Neuronal stem cell (in vitro differentiated cells): Measurements from ENCODE around the gene DPAGT1.

Source experiments
- DNase-seq: peaks from one replicate; pipeline ENCODE4 v3.0.0-alpha.2; 2013; ENCODE audit warnings: low spot score
- H2AFZ ChIP-seq: one replicate; pipeline ENCODE4 v1.6.1; 2013; ENCODE audit warnings: mild to moderate bottlenecking, low read length, inconsistent platforms
- H2AK5ac ChIP-seq: 2 replicates; pipeline ENCODE4 v1.6.1; 2013; ENCODE audit warnings: low read depth, mild to moderate bottlenecking, inconsistent platforms, low read length, moderate library complexity, mixed read lengths
- H2BK120ac ChIP-seq: 2 replicates; pipeline ENCODE4 v1.6.1; 2013; ENCODE audit warnings: low read depth, mild to moderate bottlenecking, inconsistent platforms, low read length, moderate library complexity, mixed read lengths
- H2BK12ac ChIP-seq: one replicate; pipeline ENCODE4 v1.6.1; 2013; ENCODE audit warnings: low read length, inconsistent platforms
- H2BK15ac ChIP-seq: 2 replicates; pipeline ENCODE4 v1.6.1; 2013; ENCODE audit warnings: mild to moderate bottlenecking, low read length, inconsistent platforms, mixed read lengths
- H2BK5ac ChIP-seq: one replicate; pipeline ENCODE4 v1.6.1; 2013; ENCODE audit warnings: inconsistent platforms, mild to moderate bottlenecking, low read length, moderate library complexity
- H3K14ac ChIP-seq: one replicate; pipeline ENCODE4 v1.6.1; 2013; ENCODE audit warnings: low read length, inconsistent platforms
- H3K18ac ChIP-seq: 2 replicates; pipeline ENCODE4 v1.6.1; 2013; ENCODE audit warnings: low read length, inconsistent platforms
- H3K23ac ChIP-seq: 2 replicates; pipeline ENCODE4 v1.6.1; 2013; ENCODE audit warnings: low read depth, mild to moderate bottlenecking, mixed read lengths, low read length, inconsistent platforms; ENCODE audit not compliant: poor library complexity
- H3K27ac ChIP-seq: replicated peaks from 3 replicates; pipeline ENCODE4 v1.5.1; 2013; ENCODE audit warnings: low read length, inconsistent platforms
- H3K27me3 ChIP-seq, 3 experiments: 2 replicates each; pipeline ENCODE4 v1.6.1; 2013; ENCODE audit warnings: low read length in 3 of 3, mild to moderate bottlenecking in 2 of 3, inconsistent platforms in 1 of 3, low read depth in 1 of 3, mixed read lengths in 1 of 3, moderate library complexity in 1 of 3; ENCODE audit not compliant: control insufficient read depth in 3 of 3, insufficient read depth in 3 of 3
- H3K36me3 ChIP-seq, 2 donors: replicated peaks in 1 of 2; 2 replicates each; pipeline ENCODE4 v1.6.1; 2013; ENCODE audit warnings: low read length in 2 of 2; ENCODE audit not compliant: control insufficient read depth in 2 of 2, insufficient read depth in 2 of 2
- H3K4ac ChIP-seq: 2 replicates; pipeline ENCODE4 v1.6.1; 2013; ENCODE audit warnings: inconsistent platforms, mild to moderate bottlenecking, low read length, moderate library complexity
- H3K4me1 ChIP-seq, 2 donors: 1 replicate in 1 of 2; 2 replicates in 1 of 2; pipeline ENCODE4 v1.6.1; 2013; ENCODE audit warnings: low read length in 2 of 2, low read depth in 1 of 2; ENCODE audit not compliant: control insufficient read depth in 2 of 2, insufficient read depth in 1 of 2
- H3K4me2 ChIP-seq: one replicate; pipeline ENCODE4 v1.6.1; 2013; ENCODE audit warnings: mild to moderate bottlenecking, low read length, inconsistent platforms; ENCODE audit not compliant: insufficient read depth, poor library complexity, severe bottlenecking
- H3K4me3 ChIP-seq, 2 donors: 2 replicates each; pipeline ENCODE4 v1.5.1; 2013; ENCODE audit warnings: low read length in 2 of 2, mild to moderate bottlenecking in 2 of 2, inconsistent platforms in 1 of 2, moderate library complexity in 1 of 2
- H3K79me1 ChIP-seq: one replicate; pipeline ENCODE4 v1.6.1; 2013; ENCODE audit warnings: low read depth, mild to moderate bottlenecking, inconsistent platforms, low read length, moderate library complexity
- H3K9ac ChIP-seq: one replicate; pipeline ENCODE4 v1.6.1; 2013; ENCODE audit warnings: mild to moderate bottlenecking, low read depth, low read length, inconsistent platforms; ENCODE audit not compliant: poor library complexity
- H3K9me3 ChIP-seq, 2 donors: replicated peaks in 1 of 2; 2 replicates each; pipeline versions ENCODE3 to v1.6.1; 2013; ENCODE audit warnings: low read length in 2 of 2, mild to moderate bottlenecking in 2 of 2, inconsistent platforms in 1 of 2, low read depth in 1 of 2, mixed read lengths in 1 of 2, moderate library complexity in 1 of 2; ENCODE audit not compliant: control insufficient read depth in 2 of 2, insufficient read depth in 1 of 2
- H4K8ac ChIP-seq: one replicate; pipeline ENCODE4 v1.6.1; 2013; ENCODE audit warnings: low read depth, mild to moderate bottlenecking, inconsistent platforms, low read length, moderate library complexity
- H4K91ac ChIP-seq: one replicate; pipeline ENCODE4 v1.6.1; 2013; ENCODE audit warnings: low read length, low read depth, mild to moderate bottlenecking, inconsistent platforms; ENCODE audit not compliant: poor library complexity
- WGBS, 2 donors: extraction: QIAGEN DNeasy Blood & Tissue Kit; methylation state at CpG; one replicate each; pipeline ENCODE4 v1.1.7; 2013; ENCODE audit warnings: missing lambda C conversion rate in 2 of 2, mixed read lengths in 1 of 2; ENCODE audit not compliant: insufficient read length in 2 of 2, insufficient replicate concordance in 1 of 2; ENCODE audit errors: extremely low coverage in 2 of 2; 5-methylcytosine and 5-hydroxymethylcytosine counted together

DPAGT1 gene

DNA sequence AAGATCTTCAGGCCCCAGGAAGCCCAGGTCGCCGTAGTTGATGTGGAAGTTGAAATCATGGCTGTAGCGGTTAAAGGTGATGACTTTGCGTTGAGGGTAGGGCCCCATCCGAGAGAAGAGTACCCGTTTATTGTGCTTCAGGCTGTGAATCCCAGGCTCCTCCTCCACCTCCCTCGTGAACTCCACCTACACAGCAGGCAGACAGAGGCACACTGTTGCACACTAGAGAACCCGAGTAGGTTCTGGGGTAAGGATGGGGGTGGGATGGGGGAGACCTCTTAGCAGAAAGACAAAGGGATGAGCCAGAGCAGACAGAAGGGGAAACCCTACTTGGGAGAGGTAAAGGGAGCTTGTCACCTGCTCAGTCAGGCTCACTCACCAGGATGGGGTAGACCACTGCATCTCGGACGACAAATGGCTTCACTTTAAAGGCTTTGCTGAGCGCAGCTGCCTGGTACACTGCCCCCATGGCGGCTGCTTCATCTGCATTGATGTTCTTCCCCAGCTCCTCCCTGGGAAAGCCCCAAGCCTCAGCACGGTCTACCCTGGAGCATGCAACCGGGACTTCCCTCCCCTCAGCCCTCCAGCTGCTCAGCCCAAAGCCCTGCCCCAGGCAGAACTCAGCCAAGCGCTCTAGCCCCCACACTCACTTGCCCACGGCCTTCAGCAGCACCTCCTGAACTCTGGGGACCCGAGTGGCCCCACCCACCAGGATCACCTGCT, 50.1 kb downstream of the DPAGT1 start:
- no peak overlapping the region for H2AK5ac ChIP-seq
- no peak overlapping the region for H3K27ac ChIP-seq
- no peak overlapping the region for H3K18ac ChIP-seq
- peaks cover 74 to 91% of the 10 kb centered on the region in 2 donors for H3K36me3 ChIP-seq
- peak overlapping the region; percentile 26 for H3K23ac ChIP-seq
- no peak overlapping the region for H3K4ac ChIP-seq
- no peak overlapping the region for H2BK15ac ChIP-seq
- H2BK5ac ChIP-seq: no peak overlapping the region
- peak overlapping the region; percentile 26 for H4K8ac ChIP-seq
- H3K14ac ChIP-seq: no peak overlapping the region
- H3K4me1 ChIP-seq: peaks cover 2 to 5% of the 10 kb centered on the region in 2 donors
- H2BK12ac ChIP-seq: no peak overlapping the region
- no peak overlapping the region for H3K4me2 ChIP-seq
- no peak overlapping the region for H4K91ac ChIP-seq
- H2BK120ac ChIP-seq: no peak overlapping the region
- H3K4me3 ChIP-seq: peak overlapping the region in 1 of 2 donors; percentile 26
- no CpG with 5 or more reads among the region's 17 CpGs for WGBS, 2 donors
- H3K27me3 ChIP-seq: no peaks in the 10 kb centered on the region
- no peak for DNase-seq
- no peak overlapping the region for H2AFZ ChIP-seq
- no peak overlapping the region for H3K9ac ChIP-seq
- peaks cover 27% of the 10 kb centered on the region for H3K79me1 ChIP-seq
- H3K9me3 ChIP-seq: no peaks in the 10 kb centered on the region

DNA sequence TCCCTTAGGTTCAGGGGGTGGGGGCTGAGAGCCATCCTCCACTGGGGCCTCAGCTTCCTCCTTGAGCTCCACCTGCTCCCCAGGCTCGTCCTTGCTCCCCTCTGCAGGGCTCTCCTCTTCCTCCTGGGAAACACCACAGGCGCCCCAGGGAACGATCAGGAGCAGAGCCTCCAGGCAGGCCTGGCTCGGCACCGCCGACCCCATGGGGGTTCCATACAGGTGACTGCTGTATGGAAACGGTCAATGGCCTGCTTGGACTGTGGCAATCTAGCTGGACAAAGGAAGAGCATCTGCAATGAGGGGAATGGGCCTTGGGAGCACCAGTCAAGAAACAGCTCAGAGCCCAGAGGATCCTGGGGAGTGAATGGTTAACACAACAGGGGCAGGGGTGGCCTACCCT, 52.6 kb downstream of the DPAGT1 start:
- no peak overlapping the region for H3K18ac ChIP-seq
- no peak overlapping the region for H3K4me3 ChIP-seq
- no CpG with 5 or more reads among the region's 7 CpGs for WGBS, 2 donors
- no peak overlapping the region for H3K23ac ChIP-seq
- H4K8ac ChIP-seq: no peak overlapping the region
- H3K14ac ChIP-seq: no peak overlapping the region
- no peaks in the 10 kb centered on the region for H3K27me3 ChIP-seq
- no peak overlapping the region for H2AFZ ChIP-seq
- no peak overlapping the region for H3K4me2 ChIP-seq
- no peak overlapping the region for H3K9ac ChIP-seq
- no peaks in the 10 kb centered on the region for H3K9me3 ChIP-seq
- H2BK15ac ChIP-seq: no peak overlapping the region
- H2BK12ac ChIP-seq: no peak overlapping the region
- no peak for DNase-seq
- no peak overlapping the region for H3K4ac ChIP-seq
- H2BK5ac ChIP-seq: no peak overlapping the region
- peaks cover 74 to 98% of the 10 kb centered on the region in 2 donors for H3K36me3 ChIP-seq
- no peak overlapping the region for H3K27ac ChIP-seq
- no peak overlapping the region for H2BK120ac ChIP-seq
- peaks cover 6% of the 10 kb centered on the region for H3K79me1 ChIP-seq
- no peaks in the 10 kb centered on the region for H3K4me1 ChIP-seq
- no peak overlapping the region for H4K91ac ChIP-seq
- no peak overlapping the region for H2AK5ac ChIP-seq

DNA sequence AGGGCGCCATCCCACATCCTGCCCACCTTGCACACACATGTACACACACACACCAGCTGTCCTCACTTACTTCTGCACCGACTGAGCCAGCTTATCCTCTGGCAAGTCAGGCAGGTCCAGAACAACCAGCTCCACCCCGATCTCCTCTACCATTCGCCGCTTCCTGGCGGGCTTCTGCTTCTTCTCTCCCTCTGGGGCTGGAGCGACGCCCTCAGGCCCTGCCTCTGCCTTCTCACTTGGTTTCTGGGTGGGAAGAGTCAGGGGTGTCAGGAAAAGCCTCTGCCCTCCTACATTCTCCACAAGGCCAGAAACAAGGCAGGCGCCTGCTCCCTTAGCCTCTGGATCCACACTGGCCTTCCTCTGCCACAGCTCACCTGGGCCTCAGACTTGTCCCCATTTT, 53.0 kb downstream of the DPAGT1 start:
- Histone ChIP-seq H3K27me3 (no peaks in the 10 kb centered on the region), H2AFZ (no peak overlapping the region), H3K4me3 (no peak overlapping the region), H3K9me3 (no peaks in the 10 kb centered on the region), H3K4ac (no peak overlapping the region), H3K14ac (no peak overlapping the region), H3K79me1 (peaks cover 4% of the 10 kb centered on the region), H2BK5ac (no peak overlapping the region), H3K4me2 (no peak overlapping the region), H4K91ac (no peak overlapping the region), H2BK120ac (no peak overlapping the region), H3K9ac (no peak overlapping the region), H3K18ac (no peak overlapping the region), H3K27ac (no peak overlapping the region), H3K23ac (no peak overlapping the region), H2AK5ac (no peak overlapping the region), H3K4me1 (no peaks in the 10 kb centered on the region), H2BK12ac (no peak overlapping the region), H3K36me3 (peaks cover 70 to 93% of the 10 kb centered on the region in 2 donors), H2BK15ac (no peak overlapping the region), H4K8ac (no peak overlapping the region)
- DNase-seq: no peak
- WGBS, 2 donors: no CpG with 5 or more reads among the region's 9 CpGs

DNA sequence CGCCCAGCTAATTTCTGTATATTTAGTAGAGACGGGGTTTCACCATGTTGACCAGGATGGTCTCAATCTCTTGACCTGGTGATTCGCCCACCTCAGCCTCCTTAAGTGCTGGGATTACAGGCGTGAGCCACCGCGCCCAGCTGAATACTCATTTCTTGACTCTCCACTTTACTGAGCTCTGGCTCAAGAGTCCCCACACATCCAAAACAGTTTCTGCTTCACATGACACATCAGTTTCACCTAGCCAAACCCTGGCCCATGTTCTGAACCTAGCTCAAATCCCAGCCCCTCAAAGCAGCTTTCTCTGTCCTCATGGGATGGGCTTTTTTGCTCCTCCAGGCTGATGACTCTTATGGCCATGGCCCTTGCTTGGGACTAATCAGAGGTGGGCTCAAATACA, 54.4 kb downstream of the DPAGT1 start:
- WGBS, 2 donors: no CpG with 5 or more reads among the region's 6 CpGs
- no peak overlapping the region for H2BK15ac ChIP-seq
- no peak overlapping the region for H2BK5ac ChIP-seq
- no peak overlapping the region for H2AFZ ChIP-seq
- no peak overlapping the region for H2AK5ac ChIP-seq
- H3K36me3 ChIP-seq: peaks cover 60 to 79% of the 10 kb centered on the region in 2 donors
- no peak overlapping the region for H3K23ac ChIP-seq
- DNase-seq: no peak
- no peak overlapping the region for H4K8ac ChIP-seq
- H3K27me3 ChIP-seq: no peaks in the 10 kb centered on the region
- no peaks in the 10 kb centered on the region for H3K4me1 ChIP-seq
- H3K9ac ChIP-seq: no peak overlapping the region
- no peak overlapping the region for H2BK120ac ChIP-seq
- H3K79me1 ChIP-seq: peaks cover 4% of the 10 kb centered on the region
- H3K18ac ChIP-seq: no peak overlapping the region
- no peak overlapping the region for H3K14ac ChIP-seq
- no peaks in the 10 kb centered on the region for H3K9me3 ChIP-seq
- H3K4me2 ChIP-seq: no peak overlapping the region
- no peak overlapping the region for H3K4ac ChIP-seq
- no peak overlapping the region for H3K27ac ChIP-seq
- H3K4me3 ChIP-seq: no peak overlapping the region
- H4K91ac ChIP-seq: no peak overlapping the region
- H2BK12ac ChIP-seq: no peak overlapping the region
